Limb (tissue), 2 donors: ENCODE measurements around the gene TACR3.
"Not testable (repeated sequence)": the region's sequence is repeated elsewhere in the genome, so short reads cannot be mapped to it uniquely, and the experiment has no call there.

Experiments
- DNase-seq, 2 donors: peaks; one replicate each; pipeline ENCODE4 v3.0.0-alpha.2; 2016; ENCODE audit errors: extremely low spot score in 2 of 2

The TACR3 gene

GRCh38 chr4:103719830-103720207 lies at the start of gene TACR3:
TSS of gene TACR3 (minus strand) at chr4:103719985. CDS start at chr4:103719675, 310 bp downstream.
- DNase-seq = peak; percentile 66 to 71

GRCh38 chr4:103757631-103758030 lies 37.8 kb upstream of the TACR3 start:
- no peak for DNase-seq

GRCh38 chr4:103756741-103757140 lies 37.0 kb upstream of the TACR3 start:
- no peak for DNase-seq

- DNase-seq = no peak
Observed at GRCh38 chr4:103754844-103755243, 35.1 kb upstream of the TACR3 start.

GRCh38 chr4:103753868-103754653 lies 34.3 kb upstream of the TACR3 start:
- no peak for DNase-seq

GRCh38 chr4:103723150-103723549 lies 3.4 kb upstream of the TACR3 start:
- not testable (repeated sequence) for DNase-seq

- no peak for DNase-seq
Observed at GRCh38 chr4:103721251-103721650, 1.5 kb upstream of the TACR3 start.

- no peak for DNase-seq
Observed at GRCh38 chr4:103720661-103721060, 876 bp upstream of the TACR3 start.

- peak; percentile 30 to 58 for DNase-seq
Observed at GRCh38 chr4:103719105-103719829, 518 bp downstream of the TACR3 start.

- no peak for DNase-seq
Observed at GRCh38 chr4:103692615-103693014, 27.2 kb downstream of the TACR3 start.

- DNase-seq = no peak
Observed at GRCh38 chr4:103673983-103674382, 45.8 kb downstream of the TACR3 start.

GRCh38 chr4:103666764-103667163 lies 53.0 kb downstream of the TACR3 start:
- not testable (repeated sequence) for DNase-seq

GRCh38 chr4:103664436-103665075 lies 55.2 kb downstream of the TACR3 start:
- DNase-seq = peak in 1 of 2 donors; percentile 22

- DNase-seq = no peak
Observed at GRCh38 chr4:103648541-103648940, 71.2 kb downstream of the TACR3 start.

- no peak for DNase-seq
Observed at GRCh38 chr4:103645991-103646390, 73.8 kb downstream of the TACR3 start.

GRCh38 chr4:103634236-103634635 lies 85.5 kb downstream of the TACR3 start:
- peak in 1 of 2 donors; percentile 6 for DNase-seq

- DNase-seq = no peak
Observed at GRCh38 chr4:103626296-103626695, 93.5 kb downstream of the TACR3 start.

GRCh38 chr4:103591841-103592240 lies 127.9 kb downstream of the TACR3 start:
- no peak for DNase-seq

- DNase-seq = no peak
Observed at GRCh38 chr4:103567591-103567990, 152.2 kb downstream of the TACR3 start.

- not testable (repeated sequence) for DNase-seq
Observed at GRCh38 chr4:103559178-103559577, 160.6 kb downstream of the TACR3 start.
